ENCODE measurements around the gene CLDN10.

DNA sequence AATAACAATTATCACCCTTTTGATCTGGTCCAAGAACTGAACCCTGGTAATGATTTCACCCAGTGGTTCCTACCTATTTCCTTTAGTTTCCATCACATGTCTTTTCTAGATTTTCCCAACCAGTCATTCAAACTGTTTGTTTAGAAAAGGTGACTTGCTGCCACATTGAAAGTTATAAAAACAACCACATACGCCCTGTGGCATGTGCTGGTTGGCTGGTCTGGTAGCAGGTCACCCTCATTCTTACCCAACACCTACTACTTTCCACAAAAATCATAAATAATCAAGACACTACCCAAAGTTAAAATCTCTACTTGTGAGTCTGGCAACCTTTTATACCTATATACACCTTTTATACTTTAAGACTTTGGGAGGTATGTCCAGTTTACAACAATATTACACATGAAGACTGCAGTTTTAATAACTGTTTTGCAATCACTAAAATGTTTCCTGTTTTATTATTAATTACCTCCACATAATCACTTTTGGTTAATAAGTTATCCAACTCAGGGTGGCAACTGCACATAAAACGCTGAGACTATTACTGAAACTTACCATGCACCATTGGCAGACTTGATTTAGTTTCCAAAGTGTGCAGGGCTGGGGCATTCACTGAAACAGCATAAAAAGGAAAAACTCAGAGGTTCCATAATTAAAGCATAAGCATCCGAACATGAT, 53.1 kb downstream of the CLDN10 start:
- TF ChIP-seq, protein P1, sequence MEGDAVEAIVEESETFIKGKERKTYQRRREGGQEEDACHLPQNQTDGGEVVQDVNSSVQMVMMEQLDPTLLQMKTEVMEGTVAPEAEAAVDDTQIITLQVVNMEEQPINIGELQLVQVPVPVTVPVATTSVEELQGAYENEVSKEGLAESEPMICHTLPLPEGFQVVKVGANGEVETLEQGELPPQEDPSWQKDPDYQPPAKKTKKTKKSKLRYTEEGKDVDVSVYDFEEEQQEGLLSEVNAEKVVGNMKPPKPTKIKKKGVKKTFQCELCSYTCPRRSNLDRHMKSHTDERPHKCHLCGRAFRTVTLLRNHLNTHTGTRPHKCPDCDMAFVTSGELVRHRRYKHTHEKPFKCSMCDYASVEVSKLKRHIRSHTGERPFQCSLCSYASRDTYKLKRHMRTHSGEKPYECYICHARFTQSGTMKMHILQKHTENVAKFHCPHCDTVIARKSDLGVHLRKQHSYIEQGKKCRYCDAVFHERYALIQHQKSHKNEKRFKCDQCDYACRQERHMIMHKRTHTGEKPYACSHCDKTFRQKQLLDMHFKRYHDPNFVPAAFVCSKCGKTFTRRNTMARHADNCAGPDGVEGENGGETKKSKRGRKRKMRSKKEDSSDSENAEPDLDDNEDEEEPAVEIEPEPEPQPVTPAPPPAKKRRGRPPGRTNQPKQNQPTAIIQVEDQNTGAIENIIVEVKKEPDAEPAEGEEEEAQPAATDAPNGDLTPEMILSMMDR (conservative IDR thresholded peaks at IDR 0.05; ENCODE audit: low read depth, low read length): no peak
- no peak for TF ChIP-seq EZH2 (IDR thresholded peaks at IDR 0.05; ENCODE audit: borderline replicate concordance, low read depth, low read length, poor library complexity, severe bottlenecking)
